Uterus (tissue), 4 donors: Measurements from ENCODE around the gene EFNA1. TPM values are rescaled to one million over a fixed set of nuclear protein-coding genes. Genes with fewer than 3 reads are reported as not detected.

ENCODE experiments used
- DNase-seq, 2 donors: peaks; one replicate each; pipeline ENCODE4 v3.0.0-alpha.2; 2019 to 2020
- H3K27ac ChIP-seq, 2 donors: fragments of 200-600 bp; sonication (generic); 1 replicate in 1 of 2; 2 replicates in 1 of 2; pipeline ENCODE4 v1.5.1; 2016 to 2018
- H3K27me3 ChIP-seq, 2 donors: fragments of 200-600 bp; sonication (generic); one replicate each; pipeline ENCODE4 v1.5.1; 2018 to 2019; ENCODE audit warnings: control low read depth in 1 of 2
- H3K36me3 ChIP-seq, 2 donors: fragments of 200-600 bp; sonication (generic); one replicate each; pipeline ENCODE4 v1.5.1; 2019; ENCODE audit warnings: control low read depth in 1 of 2
- H3K4me1 ChIP-seq, 2 donors: fragments of 200-600 bp; sonication (generic); one replicate each; pipeline ENCODE4 v1.5.1; 2018 to 2019; ENCODE audit warnings: control low read depth in 1 of 2
- H3K4me3 ChIP-seq, 2 donors: fragments of 200-600 bp; sonication (generic); 1 replicate in 1 of 2; 2 replicates in 1 of 2; pipeline ENCODE4 v1.5.1; 2018 to 2019; ENCODE audit warnings: mild to moderate bottlenecking in 1 of 2
- H3K9me3 ChIP-seq, 2 donors: fragments of 200-600 bp; sonication (generic); one replicate each; pipeline ENCODE4 v1.5.1; 2019; ENCODE audit warnings: control low read depth in 1 of 2
- POLR2A ChIP-seq, 2 donors: fragments of 450-650 bp; IDR thresholded peaks; one replicate each; pipeline ENCODE4 v1.6.1; 2016; ENCODE audit warnings: antibody characterized with exemption in 2 of 2, mild to moderate bottlenecking in 1 of 2, moderate library complexity in 1 of 2
- intact Hi-C: fragments of 100-400 bp; cut with DNase I; formaldehyde crosslinking; loops from one replicate; pipeline ENCODE4 v1.15.1; 2023; ENCODE audit warnings: low total_unique reads
- total RNA-seq, 4 donors: library from RNA; depleted of rRNA in 3 of 4; stranded (reverse); fragments of >200 nt in 3 of 4; gene quantifications; one replicate each; pipeline versions ENCODE4 v1.1.0 to v1.2.4, GENCODE V29; 2014 to 2023
- TF ChIP-seq, protein P1 (sequence below), 4 experiments: fragments of 200-600 bp in 2 of 4; fragments of 450-650 bp in 2 of 4; sonication (generic) in 2 of 4; IDR thresholded peaks; one replicate each; pipeline ENCODE4 v1.5.1; 2016 to 2019; ENCODE audit warnings: antibody characterized with exemption in 4 of 4, mild to moderate bottlenecking in 2 of 4, moderate library complexity in 1 of 4
- donor health status: DM: yes; HTN: yes; CAD: no.

The EFNA1 gene, protein sequence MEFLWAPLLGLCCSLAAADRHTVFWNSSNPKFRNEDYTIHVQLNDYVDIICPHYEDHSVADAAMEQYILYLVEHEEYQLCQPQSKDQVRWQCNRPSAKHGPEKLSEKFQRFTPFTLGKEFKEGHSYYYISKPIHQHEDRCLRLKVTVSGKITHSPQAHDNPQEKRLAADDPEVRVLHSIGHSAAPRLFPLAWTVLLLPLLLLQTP
- total RNA-seq = 10 to 100 TPM; 22.3 to 58.5 (median 36.5) TPM

DNA sequence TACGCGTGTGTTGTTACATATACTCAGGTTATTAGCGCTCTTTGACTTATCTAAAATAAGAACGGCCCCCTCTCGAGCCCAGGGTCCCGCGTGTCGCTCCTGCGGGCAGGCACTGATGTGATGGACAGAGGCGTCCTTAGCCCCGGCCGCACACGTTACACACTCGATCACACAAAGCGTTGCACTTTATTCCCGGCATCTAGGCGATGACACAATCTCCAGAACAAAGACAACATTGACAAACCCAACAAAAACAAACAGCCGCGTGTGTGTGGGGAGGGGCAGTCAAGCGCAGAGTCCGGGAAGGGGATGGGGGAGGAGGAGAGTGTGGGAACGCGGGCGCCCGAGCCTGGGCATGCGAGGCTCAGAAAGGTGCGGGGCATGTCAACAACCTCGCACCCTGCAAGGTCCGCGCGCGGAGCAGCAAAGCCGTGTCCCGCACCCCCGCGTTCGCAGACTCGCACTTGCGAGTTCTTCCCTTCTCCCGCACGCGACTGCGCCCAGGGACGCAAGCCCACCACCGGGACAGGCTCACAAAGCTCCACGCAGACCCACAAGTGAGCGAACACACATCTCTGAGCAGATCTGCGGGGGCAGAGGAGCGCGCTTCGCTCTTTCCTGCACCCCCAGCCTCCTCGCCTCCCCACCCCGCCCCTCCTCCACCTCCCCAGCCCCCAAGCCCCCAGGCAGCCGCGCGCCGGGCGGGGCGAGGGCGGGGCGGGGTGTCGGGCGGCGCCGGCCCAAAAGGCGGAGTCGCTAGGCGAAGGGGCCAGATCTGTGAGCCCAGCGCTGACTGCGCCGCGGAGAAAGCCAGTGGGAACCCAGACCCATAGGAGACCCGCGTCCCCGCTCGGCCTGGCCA, at the start of gene EFNA1:
EFNA1 (plus strand) TSS at position 772 of the 862 bp plus-strand sequence. CDS start 102 bp downstream, outside the sequence.
- TF ChIP-seq, protein P1, sequence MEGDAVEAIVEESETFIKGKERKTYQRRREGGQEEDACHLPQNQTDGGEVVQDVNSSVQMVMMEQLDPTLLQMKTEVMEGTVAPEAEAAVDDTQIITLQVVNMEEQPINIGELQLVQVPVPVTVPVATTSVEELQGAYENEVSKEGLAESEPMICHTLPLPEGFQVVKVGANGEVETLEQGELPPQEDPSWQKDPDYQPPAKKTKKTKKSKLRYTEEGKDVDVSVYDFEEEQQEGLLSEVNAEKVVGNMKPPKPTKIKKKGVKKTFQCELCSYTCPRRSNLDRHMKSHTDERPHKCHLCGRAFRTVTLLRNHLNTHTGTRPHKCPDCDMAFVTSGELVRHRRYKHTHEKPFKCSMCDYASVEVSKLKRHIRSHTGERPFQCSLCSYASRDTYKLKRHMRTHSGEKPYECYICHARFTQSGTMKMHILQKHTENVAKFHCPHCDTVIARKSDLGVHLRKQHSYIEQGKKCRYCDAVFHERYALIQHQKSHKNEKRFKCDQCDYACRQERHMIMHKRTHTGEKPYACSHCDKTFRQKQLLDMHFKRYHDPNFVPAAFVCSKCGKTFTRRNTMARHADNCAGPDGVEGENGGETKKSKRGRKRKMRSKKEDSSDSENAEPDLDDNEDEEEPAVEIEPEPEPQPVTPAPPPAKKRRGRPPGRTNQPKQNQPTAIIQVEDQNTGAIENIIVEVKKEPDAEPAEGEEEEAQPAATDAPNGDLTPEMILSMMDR (IDR thresholded peaks at IDR 0.05) = no peak
- TF ChIP-seq POLR2A (IDR thresholded peaks at IDR 0.05) = peak in 1 of 2 donors; percentile 77
- peaks cover 0 to 23% of the 10 kb centered on the region in 2 donors for H3K4me1 ChIP-seq

DNA sequence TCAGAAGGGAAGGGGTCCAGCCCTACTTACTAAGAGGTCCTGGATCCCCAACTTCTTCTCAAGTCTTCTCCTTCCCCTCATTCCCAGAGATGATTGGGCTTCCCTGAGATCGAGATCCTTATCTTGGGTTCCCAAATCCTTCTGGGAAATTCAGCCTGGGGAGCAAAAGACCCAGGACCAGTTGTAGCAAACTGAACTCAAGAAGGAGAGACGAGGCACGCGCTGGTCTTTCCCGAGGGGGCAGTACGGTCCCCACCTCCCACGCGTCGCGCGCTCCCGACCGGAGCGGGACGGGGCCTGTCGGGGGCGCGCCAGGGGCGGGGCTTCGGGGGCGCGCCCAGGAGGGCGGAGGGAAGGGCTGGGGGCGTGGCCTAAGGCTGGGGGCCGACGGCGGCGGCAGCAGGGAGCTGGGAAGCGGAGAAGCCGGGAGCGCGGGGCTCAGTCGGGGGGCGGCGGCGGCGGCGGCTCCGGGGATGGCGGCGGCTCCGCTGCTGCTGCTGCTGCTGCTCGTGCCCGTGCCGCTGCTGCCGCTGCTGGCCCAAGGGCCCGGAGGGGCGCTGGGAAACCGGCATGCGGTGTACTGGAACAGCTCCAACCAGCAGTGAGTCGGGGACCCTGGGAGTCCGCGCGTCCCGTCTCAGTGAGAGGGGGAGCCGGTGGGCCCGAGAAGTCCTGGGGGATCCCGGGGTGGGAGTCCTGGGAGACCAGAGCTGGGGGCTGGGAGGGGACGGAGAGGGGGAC, 49.0 kb upstream of the EFNA1 start, which contains the start of gene EFNA3:
EFNA3 (plus strand) TSS at position 369 of the 741 bp plus-strand sequence; CDS start at position 474, 105 bp downstream.
- Histone ChIP-seq H3K36me3 (no peaks in the 10 kb centered on the region), H3K4me1 (peaks cover 10 to 45% of the 10 kb centered on the region in 2 donors), H3K27me3 (peaks cover 36 to 40% of the 10 kb centered on the region in 2 donors), H3K27ac (no peak within 1 kb of the TSS), H3K9me3 (no peaks in the 10 kb centered on the region), H3K4me3 (peak within 1 kb of the TSS in 1 of 2 donors; percentile 27)
- DNase-seq = peak; percentile 69 to 85
- intact Hi-C loops = no loop called here
- TF ChIP-seq, protein P1 (IDR thresholded peaks at IDR 0.05) = no peak
- TF ChIP-seq POLR2A (IDR thresholded peaks at IDR 0.05) = peak in 1 of 2 donors; percentile 23

More for the DNA sequence above, at the start of gene EFNA1:
- DNase-seq = peak; percentile 54 to 61
- intact Hi-C loops = no loop called here
- peak within 1 kb of the TSS; percentile 74 to 83 for H3K27ac ChIP-seq
- no peaks in the 10 kb centered on the region for H3K9me3 ChIP-seq
- no peaks in the 10 kb centered on the region for H3K27me3 ChIP-seq
- H3K36me3 ChIP-seq = no peaks in the 10 kb centered on the region
- H3K4me3 ChIP-seq = peak within 1 kb of the TSS; percentile 62

DNA sequence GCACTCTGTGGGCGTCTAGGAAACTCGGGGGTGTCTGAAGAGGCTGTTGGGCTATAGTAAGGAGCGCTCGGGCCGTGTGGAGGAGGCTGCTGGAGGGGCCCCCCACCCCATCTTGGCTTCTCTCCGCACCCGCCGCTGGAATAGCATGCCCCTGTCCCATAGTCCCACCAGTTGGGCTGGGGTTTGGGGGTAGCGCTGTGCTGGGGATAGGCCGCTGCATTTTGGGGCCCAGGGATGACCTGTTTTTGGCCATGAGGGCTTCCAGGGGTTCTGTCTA, 48.5 kb upstream of the EFNA1 start:
- TF ChIP-seq, protein P1 (IDR thresholded peaks at IDR 0.05) = no peak
- TF ChIP-seq POLR2A (IDR thresholded peaks at IDR 0.05) = no peak
- H3K36me3 ChIP-seq = no peaks in the 10 kb centered on the region
- DNase-seq = no peak
- intact Hi-C loops = no loop called here
- no peak overlapping the region for H3K27ac ChIP-seq
- H3K27me3 ChIP-seq = peaks cover 41 to 42% of the 10 kb centered on the region in 2 donors
- no peaks in the 10 kb centered on the region for H3K9me3 ChIP-seq
- H3K4me3 ChIP-seq = peak overlapping the region in 1 of 2 donors; percentile 27
- H3K4me1 ChIP-seq = peaks cover 10 to 45% of the 10 kb centered on the region in 2 donors

DNA sequence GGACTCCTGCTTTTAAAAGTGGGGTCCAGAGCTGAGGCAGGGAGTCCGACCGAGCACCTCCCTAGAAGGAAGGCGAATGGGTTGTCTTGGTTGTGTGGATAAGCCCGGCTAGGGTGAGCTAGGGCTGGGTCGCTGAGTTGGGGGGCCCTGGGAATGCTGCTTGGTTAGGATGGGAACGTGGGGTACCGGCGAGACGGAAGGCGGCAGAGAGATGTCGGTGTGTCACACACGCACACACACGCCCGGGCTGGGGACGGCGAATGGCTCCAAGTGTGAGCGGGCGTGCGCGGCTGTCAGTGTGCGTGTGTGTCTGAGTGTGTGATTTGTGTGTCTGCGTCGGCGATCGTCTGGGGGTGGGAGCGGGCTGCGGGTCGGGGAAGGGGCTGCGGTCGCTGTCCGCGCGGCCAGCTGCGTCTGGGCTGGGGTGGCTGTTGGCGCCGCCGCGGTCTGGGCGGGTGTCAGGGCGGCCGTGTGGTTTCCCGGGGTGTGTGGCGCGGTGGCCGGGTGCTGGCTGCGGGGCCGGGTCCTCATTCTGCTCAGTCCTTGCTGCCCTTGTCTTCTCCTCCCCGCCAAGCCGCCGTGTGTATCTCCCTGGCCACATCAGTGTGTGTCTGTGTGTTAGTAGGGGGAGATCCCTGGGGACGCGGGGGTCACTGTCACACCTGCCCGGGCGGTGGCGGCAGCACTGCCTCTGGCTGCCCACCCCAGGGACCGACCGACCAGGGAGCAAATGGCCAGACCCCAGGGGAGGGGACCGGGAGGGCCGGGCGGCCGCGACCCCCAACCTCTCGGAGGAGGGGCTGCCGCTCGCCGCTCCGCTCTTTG, 48.0 kb upstream of the EFNA1 start:
- Histone ChIP-seq H3K4me1 (peaks cover 10 to 49% of the 10 kb centered on the region in 2 donors), H3K27ac (no peak overlapping the region), H3K9me3 (no peaks in the 10 kb centered on the region), H3K36me3 (no peaks in the 10 kb centered on the region), H3K27me3 (peaks cover 42 to 43% of the 10 kb centered on the region in 2 donors), H3K4me3 (no peak overlapping the region)
- DNase-seq = no peak
- intact Hi-C loops = no loop called here
- no peak for TF ChIP-seq POLR2A (IDR thresholded peaks at IDR 0.05)
- TF ChIP-seq, protein P1 (IDR thresholded peaks at IDR 0.05) = no peak
